Lower leg skin (tissue), 3 donors: ENCODE results near the gene TEAD3.

ENCODE experiments used
- POLR2A ChIP-seq, 2 donors: fragments of 450-650 bp; IDR thresholded peaks; one replicate each; pipeline ENCODE4 v1.6.1; 2016 to 2017; ENCODE audit warnings: antibody characterized with exemption in 2 of 2, mild to moderate bottlenecking in 1 of 2, moderate library complexity in 1 of 2
- TF ChIP-seq, protein P1 (sequence below), 3 donors: fragments of 450-650 bp; IDR thresholded peaks; one replicate each; pipeline ENCODE4 v1.5.1; 2016; ENCODE audit warnings: antibody characterized with exemption in 3 of 3, mild to moderate bottlenecking in 3 of 3, moderate library complexity in 2 of 3

DNA sequence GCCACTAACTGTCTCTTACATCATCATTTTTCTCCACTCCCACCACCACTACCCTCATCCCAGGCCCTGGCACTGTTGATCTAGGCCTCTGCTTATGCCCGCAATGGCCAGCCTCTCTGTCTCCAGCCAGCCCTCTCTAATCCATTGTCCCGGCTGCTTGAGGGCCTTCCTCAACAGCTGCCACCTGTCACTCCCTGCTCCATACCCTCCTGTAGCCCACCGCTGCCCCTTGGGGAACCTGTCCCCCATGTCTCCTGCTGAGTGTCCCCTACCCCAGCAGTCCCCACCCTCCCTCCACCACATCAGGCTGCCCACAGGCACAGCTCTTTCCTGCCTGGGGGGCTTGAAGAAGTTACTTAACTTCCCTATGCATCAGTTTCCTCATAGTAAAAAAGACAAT, 13.4 kb downstream of the TEAD3 start:
- TF ChIP-seq, protein P1, sequence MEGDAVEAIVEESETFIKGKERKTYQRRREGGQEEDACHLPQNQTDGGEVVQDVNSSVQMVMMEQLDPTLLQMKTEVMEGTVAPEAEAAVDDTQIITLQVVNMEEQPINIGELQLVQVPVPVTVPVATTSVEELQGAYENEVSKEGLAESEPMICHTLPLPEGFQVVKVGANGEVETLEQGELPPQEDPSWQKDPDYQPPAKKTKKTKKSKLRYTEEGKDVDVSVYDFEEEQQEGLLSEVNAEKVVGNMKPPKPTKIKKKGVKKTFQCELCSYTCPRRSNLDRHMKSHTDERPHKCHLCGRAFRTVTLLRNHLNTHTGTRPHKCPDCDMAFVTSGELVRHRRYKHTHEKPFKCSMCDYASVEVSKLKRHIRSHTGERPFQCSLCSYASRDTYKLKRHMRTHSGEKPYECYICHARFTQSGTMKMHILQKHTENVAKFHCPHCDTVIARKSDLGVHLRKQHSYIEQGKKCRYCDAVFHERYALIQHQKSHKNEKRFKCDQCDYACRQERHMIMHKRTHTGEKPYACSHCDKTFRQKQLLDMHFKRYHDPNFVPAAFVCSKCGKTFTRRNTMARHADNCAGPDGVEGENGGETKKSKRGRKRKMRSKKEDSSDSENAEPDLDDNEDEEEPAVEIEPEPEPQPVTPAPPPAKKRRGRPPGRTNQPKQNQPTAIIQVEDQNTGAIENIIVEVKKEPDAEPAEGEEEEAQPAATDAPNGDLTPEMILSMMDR (IDR thresholded peaks at IDR 0.05) = no peak
- TF ChIP-seq POLR2A (IDR thresholded peaks at IDR 0.05) = no peak
